Tibial nerve (tissue), 4 donors: ENCODE data around the gene PAPPA2. TPM values are rescaled to one million over a fixed set of nuclear protein-coding genes. Genes with fewer than 3 reads are reported as not detected.
A peak's percentile ranks its signal among the peaks of the same experiment; 100 is the strongest.

Source experiments
- DNase-seq, 2 donors: peaks; one replicate each; pipeline ENCODE4 v3.0.0-alpha.2; 2019; ENCODE audit warnings: low spot score in 2 of 2
- H3K27ac ChIP-seq, 4 donors: fragments of 200-600 bp; sonication (generic) in 3 of 4; one replicate each; pipeline ENCODE4 v1.5.1; 2017 to 2019; ENCODE audit warnings: mild to moderate bottlenecking in 1 of 4
- H3K27me3 ChIP-seq, 2 donors: fragments of 200-600 bp; sonication (generic) in 1 of 2; one replicate each; pipeline versions ENCODE4 v1.5.1 to v1.6.0; 2017 to 2019
- H3K36me3 ChIP-seq, 3 donors: fragments of 200-600 bp; sonication (generic); one replicate each; pipeline ENCODE4 v1.5.1; 2018 to 2019
- H3K4me1 ChIP-seq, 4 donors: fragments of 200-600 bp; sonication (generic) in 3 of 4; one replicate each; pipeline ENCODE4 v1.5.1; 2017 to 2019
- H3K4me3 ChIP-seq, 4 donors: fragments of 200-600 bp; sonication (generic) in 3 of 4; one replicate each; pipeline ENCODE4 v1.5.1; 2017 to 2019; ENCODE audit warnings: mild to moderate bottlenecking in 1 of 4, moderate library complexity in 1 of 4
- H3K9me3 ChIP-seq, 4 donors: fragments of 200-600 bp; sonication (generic) in 3 of 4; one replicate each; pipeline ENCODE4 v1.5.1; 2017 to 2019
- CTCF ChIP-seq, 5 experiments: fragments of 200-600 bp in 3 of 5; fragments of 450-650 bp in 2 of 5; sonication (generic) in 3 of 5; IDR thresholded peaks; one replicate each; pipeline ENCODE4 v1.5.1; 2016 to 2019; ENCODE audit warnings: antibody characterized with exemption in 5 of 5, mild to moderate bottlenecking in 3 of 5, moderate library complexity in 2 of 5
- EP300 ChIP-seq, 2 donors: sonication (generic); formaldehyde crosslinking; IDR thresholded peaks; one replicate each; pipeline ENCODE4 v1.6.1; 2017; ENCODE audit warnings: antibody characterized with exemption in 2 of 2, mild to moderate bottlenecking in 1 of 2
- POLR2A ChIP-seq, 2 donors: fragments of 450-650 bp; IDR thresholded peaks; one replicate each; pipeline ENCODE4 v1.6.1; 2017; ENCODE audit warnings: antibody characterized with exemption in 2 of 2, mild to moderate bottlenecking in 2 of 2, moderate library complexity in 2 of 2
- WGBS, 2 donors: methylation state at CpG; one replicate each; pipeline ENCODE4 v1.1.5; 2018; 5-methylcytosine and 5-hydroxymethylcytosine counted together
- total RNA-seq, 4 donors: library from RNA; depleted of rRNA; stranded (reverse); fragments of >200 nt; gene quantifications; one replicate each; pipeline ENCODE4 v1.1.0, GENCODE V29; 2016

The PAPPA2 gene
- total RNA-seq, 4 donors from 2014 or later = 0.20 to 0.90 (median 0.21) TPM

- no peak overlapping the region for H3K27ac ChIP-seq
- H3K27me3 ChIP-seq = no peaks in the 10 kb centered on the region
- TF ChIP-seq EP300 (IDR thresholded peaks at IDR 0.05) = no peak
- no peak for TF ChIP-seq POLR2A (IDR thresholded peaks at IDR 0.05)
- TF ChIP-seq CTCF (IDR thresholded peaks at IDR 0.05) = peak; percentile 32 to 51 (median 38)
- DNase-seq = peak in 1 of 2 donors; percentile 28
- H3K9me3 ChIP-seq = no peaks in the 10 kb centered on the region
- no peak overlapping the region for H3K4me3 ChIP-seq
- H3K4me1 ChIP-seq = no peaks in the 10 kb centered on the region
- H3K36me3 ChIP-seq = no peaks in the 10 kb centered on the region
- WGBS, 2 donors = 59 to 60% methylated on average over 8 of the region's 8 CpGs
These were observed 228.6 kb downstream of the PAPPA2 start for GRCh38 chr1:176691251-176692228.

- 58 to 67% methylated on average over 4 of the region's 4 CpGs for WGBS, 2 donors
- H3K27ac ChIP-seq = no peak overlapping the region
- DNase-seq = no peak
These were observed 229.5 kb downstream of the PAPPA2 start for GRCh38 chr1:176692431-176692830.

GRCh38 chr1:176692988-176693696 is 230.2 kb downstream of the PAPPA2 start:
- Histone ChIP-seq H3K27ac (no peak overlapping the region), H3K9me3 (no peaks in the 10 kb centered on the region), H3K4me1 (no peaks in the 10 kb centered on the region), H3K27me3 (no peaks in the 10 kb centered on the region), H3K4me3 (no peak overlapping the region), H3K36me3 (no peaks in the 10 kb centered on the region)
- DNase-seq = no peak
- TF ChIP-seq CTCF (IDR thresholded peaks at IDR 0.05) (no peak), POLR2A (IDR thresholded peaks at IDR 0.05) (no peak), EP300 (IDR thresholded peaks at IDR 0.05) (no peak)
- WGBS, 2 donors = 84 to 86% methylated on average over 6 of the region's 6 CpGs

More at GRCh38 chr1:176692431-176692830, 229.5 kb downstream of the PAPPA2 start:
- Histone ChIP-seq H3K9me3 (no peaks in the 10 kb centered on the region), H3K27me3 (no peaks in the 10 kb centered on the region), H3K36me3 (no peaks in the 10 kb centered on the region), H3K4me3 (no peak overlapping the region), H3K4me1 (no peaks in the 10 kb centered on the region)
- TF ChIP-seq CTCF (IDR thresholded peaks at IDR 0.05) = no peak
- no peak for TF ChIP-seq POLR2A (IDR thresholded peaks at IDR 0.05)
- no peak for TF ChIP-seq EP300 (IDR thresholded peaks at IDR 0.05)

GRCh38 chr1:176693697-176694329 is 230.8 kb downstream of the PAPPA2 start:
- TF ChIP-seq POLR2A (IDR thresholded peaks at IDR 0.05) (no peak), EP300 (IDR thresholded peaks at IDR 0.05) (no peak), CTCF (IDR thresholded peaks at IDR 0.05) (no peak)
- WGBS, 2 donors = 53 to 61% methylated on average over 11 of the region's 11 CpGs
- no peak for DNase-seq
- no peaks in the 10 kb centered on the region for H3K36me3 ChIP-seq
- H3K27ac ChIP-seq = no peak overlapping the region
- H3K4me3 ChIP-seq = no peak overlapping the region
- H3K9me3 ChIP-seq = no peaks in the 10 kb centered on the region
- H3K4me1 ChIP-seq = no peaks in the 10 kb centered on the region
- H3K27me3 ChIP-seq = no peaks in the 10 kb centered on the region
